NCI-H2171 treated with DMSO at 0.1 percent for 48 hours (cell line): ENCODE measurements around the gene HYPK.

Experiments
- DNase-seq: peaks from one replicate; lab custom pipeline; 2025; lab: John Stamatoyannopoulos, UW

HYPK gene

DNA sequence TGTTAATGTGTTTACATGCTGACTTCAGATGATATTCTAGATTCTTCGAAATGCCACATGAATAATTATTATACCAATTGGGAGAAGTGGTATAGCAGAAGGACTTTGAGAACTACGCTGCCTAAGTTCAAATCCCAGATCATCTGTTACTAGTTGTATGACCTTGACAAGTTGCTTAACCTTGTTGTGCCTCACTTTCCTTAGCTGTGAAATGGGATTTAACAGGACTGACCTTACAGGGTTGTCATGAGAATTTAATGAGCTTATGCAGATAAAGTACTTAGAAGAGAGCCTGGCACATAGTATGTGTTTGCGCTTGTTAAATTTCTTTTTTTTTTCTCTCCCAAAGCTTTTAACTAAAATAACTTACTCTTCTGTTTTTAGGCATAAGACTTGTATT, 50.9 kb downstream of the HYPK start:
- no peak for DNase-seq

DNA sequence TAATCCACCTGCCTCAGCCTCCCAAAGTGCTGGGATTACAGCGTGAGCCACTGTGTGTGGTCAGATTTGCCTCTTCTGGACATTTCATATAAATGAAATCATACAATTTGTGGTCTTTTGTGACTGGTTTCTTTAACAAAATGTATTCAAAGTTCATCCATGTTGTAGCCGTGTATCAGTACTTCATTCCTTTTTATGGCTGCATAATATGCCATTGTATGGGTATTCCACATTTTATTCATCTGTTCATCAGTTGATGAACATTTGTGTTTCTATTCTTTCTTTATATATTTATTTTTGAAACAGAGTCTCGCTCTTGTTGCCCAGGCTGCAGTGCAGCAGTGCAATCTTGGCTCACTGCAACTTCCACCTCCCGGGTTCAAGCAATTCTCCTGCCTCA, 52.2 kb downstream of the HYPK start:
- no peak for DNase-seq
